GM12878 (cell line): ENCODE results near the gene ZNF281. TPM values are rescaled to one million over a fixed set of nuclear protein-coding genes. Genes with fewer than 3 reads are reported as not detected.

Experiments used
- ATAC-seq: fragments of 200-7000 bp; cut with Tn5 transposase; 3 replicates; pipeline ENCODE4 v1.9.1; 2020; ENCODE audit warnings: mild to moderate bottlenecking, moderate library complexity
- Bru-seq: library from RNA; stranded (reverse); fragments of 400-500 nt; gene quantifications from one replicate; lab custom pipeline; 2021; lab: Mats Ljungman, UMichigan
- BruChase-seq, 2 experiments: library from RNA; stranded (reverse); fragments of 400-500 nt; gene quantifications; one replicate each; lab custom pipeline; 2021; lab: Mats Ljungman, UMichigan
- BruUV-seq: library from RNA; stranded (reverse); fragments of 400-500 nt; replicated peaks from 2 replicates; lab custom pipeline; 2021; lab: Mats Ljungman, UMichigan
- CTCF ChIA-PET: fragments of 300-600 bp; sonication (Branson Sonifier 250); formaldehyde crosslinking; extraction: SDS; loops from one replicate; lab custom pipeline; 2021; ENCODE audit warnings: inconsistent platforms; lab: Yijun Ruan, JAX
- POLR2A ChIA-PET: fragments of 350-600 bp; formaldehyde crosslinking; extraction: SDS; loops from one replicate; lab custom pipeline; 2021; ENCODE audit warnings: inconsistent platforms; lab: Charles Lee
- RAD21 ChIA-PET: fragments of 300-600 bp; sonication (Branson Sonifier 250); formaldehyde crosslinking; loops from one replicate; lab custom pipeline; 2023; ENCODE audit warnings: antibody characterized with exemption; ENCODE audit not compliant: unreplicated experiment; lab: Charles Lee
- SMC1A ChIA-PET: fragments of 300-600 bp; sonication (Branson Sonifier 250); formaldehyde crosslinking; loops from one replicate; lab custom pipeline; 2023; ENCODE audit not compliant: unreplicated experiment, uncharacterized antibody; lab: Charles Lee
- DNase-seq: peaks from one replicate; pipeline ENCODE4 v3.0.0-alpha.2; 2011; ENCODE audit warnings: low read depth, low spot score
- FAIRE-seq: peaks from 3 replicates; lab custom pipeline; 2011; peaks lifted over from hg19 to GRCh38; lab: Jason Lieb, UNC
- H2AFZ ChIP-seq: 2 replicates; pipeline ENCODE4 v1.6.0; 2011; ENCODE audit warnings: low read depth, low read length, control low read depth; ENCODE audit not compliant: control insufficient read depth
- H3K27ac ChIP-seq: 2 replicates; pipeline ENCODE4 v1.5.1; 2011; ENCODE audit warnings: control low read depth; ENCODE audit not compliant: control insufficient read depth, insufficient read depth
- H3K27me3 ChIP-seq, 2 experiments: replicated peaks in 1 of 2; 2 replicates each; pipeline versions ENCODE4 v1.6.0 to v1.6.1; 2011; ENCODE audit warnings: low read length in 1 of 2; ENCODE audit not compliant: control insufficient read depth in 2 of 2, insufficient read depth in 2 of 2
- H3K36me3 ChIP-seq, 2 experiments: 2 replicates each; pipeline ENCODE4 v1.5.1; 2011; ENCODE audit warnings: low read length in 1 of 2; ENCODE audit not compliant: control insufficient read depth in 2 of 2, insufficient read depth in 2 of 2
- H3K4me1 ChIP-seq: 2 replicates; pipeline ENCODE4 v1.6.1; 2011; ENCODE audit warnings: mild to moderate bottlenecking, low read length, moderate library complexity, mixed read lengths; ENCODE audit not compliant: control insufficient read depth, insufficient read depth
- H3K4me2 ChIP-seq: 2 replicates; pipeline ENCODE4 v1.6.0; 2011; ENCODE audit warnings: control low read depth; ENCODE audit not compliant: control insufficient read depth, insufficient read depth
- H3K4me3 ChIP-seq: fragments of 200-600 bp; sonication (generic); 2 replicates; pipeline ENCODE4 v1.5.1; 2016
- H3K79me2 ChIP-seq: 2 replicates; pipeline ENCODE4 v1.6.0; 2011; ENCODE audit warnings: low read length; ENCODE audit not compliant: control insufficient read depth, insufficient read depth
- H3K9ac ChIP-seq: 2 replicates; pipeline ENCODE4 v1.8.0; 2011; ENCODE audit warnings: low read length, control low read depth, mixed read lengths; ENCODE audit not compliant: control insufficient read depth, insufficient read depth
- H3K9me3 ChIP-seq: replicated peaks from 3 replicates; pipeline ENCODE4 v1.5.1; 2011; ENCODE audit warnings: mild to moderate bottlenecking, low read length; ENCODE audit not compliant: control insufficient read depth, insufficient read depth
- H4K20me1 ChIP-seq: 2 replicates; pipeline ENCODE4 v1.6.0; 2011; ENCODE audit not compliant: control insufficient read depth, insufficient read depth
- DPF2 ChIP-seq: fragments of 450-650 bp; IDR thresholded peaks from 2 replicates; pipeline ENCODE4 v1.6.1; 2017; ENCODE audit warnings: mild to moderate bottlenecking
- IKZF1 ChIP-seq: fragments of 450-650 bp; conservative IDR thresholded peaks from 2 replicates; pipeline ENCODE4 v1.6.1; 2017; ENCODE audit warnings: antibody characterized with exemption, mild to moderate bottlenecking
- LARP7 ChIP-seq: fragments of 450-650 bp; IDR thresholded peaks from 2 replicates; pipeline ENCODE4 v1.6.1; 2017; ENCODE audit warnings: mild to moderate bottlenecking
- MLLT1 ChIP-seq: fragments of 450-650 bp; IDR thresholded peaks from 2 replicates; pipeline ENCODE4 v1.6.1; 2016; ENCODE audit warnings: mild to moderate bottlenecking
- NR2C2 ChIP-seq: IDR thresholded peaks from 2 replicates; pipeline ENCODE4 v1.6.1; 2011; ENCODE audit warnings: borderline replicate concordance, low read depth; ENCODE audit not compliant: control insufficient read depth, insufficient read length
- POLR2AphosphoS5 ChIP-seq: IDR thresholded peaks from 2 replicates; pipeline ENCODE4 v1.6.1; 2011; ENCODE audit warnings: mild to moderate bottlenecking, low read length, inconsistent platforms
- RBBP5 ChIP-seq: fragments of 200-600 bp; sonication (generic); conservative IDR thresholded peaks from 2 replicates; pipeline ENCODE4 v1.6.1; 2016
- RUNX3 ChIP-seq: IDR thresholded peaks from 2 replicates; pipeline ENCODE4 v1.6.1; 2012; ENCODE audit warnings: low read length, inconsistent platforms
- SIX5 ChIP-seq: IDR thresholded peaks from 2 replicates; pipeline ENCODE4 v1.6.1; 2011; ENCODE audit warnings: mild to moderate bottlenecking, low read depth, low read length, moderate library complexity; ENCODE audit not compliant: severe bottlenecking
- SKIL ChIP-seq: fragments of 450-650 bp; IDR thresholded peaks from 2 replicates; pipeline ENCODE4 v1.6.1; 2017; ENCODE audit warnings: mild to moderate bottlenecking, low read depth, inconsistent platforms; ENCODE audit not compliant: poor library complexity, severe bottlenecking
- SREBF2 ChIP-seq: IDR thresholded peaks from 2 replicates; pipeline ENCODE4 v1.6.1; 2012; ENCODE audit warnings: mild to moderate bottlenecking, low read length
- SRF ChIP-seq, 2 experiments: IDR thresholded peaks; 2 replicates each; pipeline ENCODE4 v1.6.1; 2011; ENCODE audit warnings: low read depth in 2 of 2, low read length in 2 of 2, mild to moderate bottlenecking in 1 of 2, moderate library complexity in 1 of 2
- ZBTB33 ChIP-seq: fragments of 450-650 bp; IDR thresholded peaks from 2 replicates; pipeline ENCODE4 v1.6.1; 2017; ENCODE audit warnings: mild to moderate bottlenecking
- WGBS: methylation state at CpG from one replicate; pipeline ENCODE4 v1.1.6; 2016; ENCODE audit warnings: low lambda C conversion rate; ENCODE audit not compliant: insufficient replicate concordance, insufficient coverage; ENCODE audit errors: missing lambda C conversion rate; 5-methylcytosine and 5-hydroxymethylcytosine counted together
- in situ Hi-C: fragments of 300-500 bp; cut with MboI; formaldehyde crosslinking; loops from 9 replicates; pipeline ENCODE4 v1.14.3; 2018; ENCODE audit warnings: mixed read lengths
- intact Hi-C: fragments of 100-400 bp; cut with micrococcal nuclease; formaldehyde crosslinking; loops from one replicate; pipeline ENCODE4 v1.14.2; 2022; ENCODE audit not compliant: unreplicated experiment
- long read RNA-seq, 2 experiments: library from polyadenylated mRNA; unstranded; transcript quantifications; one replicate each; pipeline ENCODE4 v2.0.0, GENCODE V29; 2019 to 2020
- polyA minus RNA-seq, 3 experiments: library from RNA; depleted of rRNA, polyadenylated mRNA; stranded (reverse); fragments of >200 nt; gene quantifications; 2 replicates each; pipeline ENCODE4 v1.2.3, GENCODE V29; 2011
- polyA plus RNA-seq, 11 experiments: library from polyadenylated mRNA; depleted of rRNA in 4 of 11; unstranded in 6 of 11; stranded (reverse) in 5 of 11; fragments of >200 nt; fragmentation: Nextera tagmentation in 4 of 11; fragmentation: Illumina TruSeq in 1 of 11; extraction: Ambion mirVana in 4 of 11; extraction: Trizol in 1 of 11; gene quantifications; 1 replicate in 1 of 11; 2 replicates in 10 of 11; pipeline versions ENCODE4 v1.2.1 to v1.2.3, GENCODE V29; 2011 to 2016; ENCODE audit warnings: inconsistent platforms in 2 of 11, missing spikeins in 2 of 11, low read depth in 1 of 11
- total RNA-seq, 4 experiments: library from RNA; depleted of rRNA in 3 of 4; stranded (reverse); fragments of >200 nt in 3 of 4; fragmentation: Illumina TruSeq in 1 of 4; extraction: Trizol in 1 of 4; gene quantifications; 2 replicates each; pipeline versions ENCODE4 v1.2.1 to v1.2.3, GENCODE V29; 2013 to 2021

The ZNF281 gene
- total RNA-seq (2013; cell fraction: nucleolus; rRNA removed), result 34.6 and 35.2 TPM in 2 replicates
- total RNA-seq (2014; rRNA removed), result 16.0 and 16.1 TPM in 2 replicates
- total RNA-seq (2014; rRNA removed; fragmentation: Illumina TruSeq; extraction: Trizol), result 15.2 and 15.9 TPM in 2 replicates
- 14.9 and 16.0 TPM in 2 replicates for total RNA-seq (2021)
- polyA plus RNA-seq (2011; ENCODE audit: low read depth), result 5.9 TPM
- 10.0 and 11.6 TPM in 2 replicates for polyA plus RNA-seq (2011; rRNA removed)
- polyA plus RNA-seq (2011; cell fraction: cytosol; rRNA removed), result 3.5 and 4.6 TPM in 2 replicates
- polyA plus RNA-seq (2011; cell fraction: nucleus; rRNA removed), result 7.7 and 8.7 TPM in 2 replicates
- 9.2 and 10.9 TPM in 2 replicates for polyA plus RNA-seq (2012)
- 14.9 and 17.7 TPM in 2 replicates for polyA plus RNA-seq (2014; fragmentation: Illumina TruSeq; extraction: Trizol)
- polyA plus RNA-seq (2014; fragmentation: Nextera tagmentation; extraction: Ambion mirVana), result 1 to 10 TPM; 8.3 to 9.4 TPM
- polyA plus RNA-seq (2014; rRNA removed), result 8.2 and 9.7 TPM in 2 replicates
- 10 to 100 TPM; 21.4 to 21.8 TPM for polyA plus RNA-seq (2016; fragmentation: Nextera tagmentation; extraction: Ambion mirVana)
- 12.0 and 16.1 TPM in 2 replicates for polyA minus RNA-seq (2011; rRNA and poly(A)+ RNA removed)
- polyA minus RNA-seq (2011; cell fraction: cytosol; rRNA and poly(A)+ RNA removed), result 5.3 and 6.3 TPM in 2 replicates
- 9.1 and 11.5 TPM in 2 replicates for polyA minus RNA-seq (2011; cell fraction: nucleus; rRNA and poly(A)+ RNA removed)
- Bru-seq, nascent RNA, result percentile 95 among the genes with signal in this experiment
- percentile 84 among the genes with signal in this experiment for BruChase-seq, experiment 1, labeled RNA remaining after a 6-hour chase
- BruChase-seq, experiment 2, labeled RNA remaining after a 2-hour chase, result percentile 97 among the genes with signal in this experiment
- long read RNA-seq, experiment 1, partial matches to known transcripts, result 4 of 4 reads
- long read RNA-seq, experiment 1, other reads (novel, unspliced or antisense), result 0 of 4 reads
- long read RNA-seq, experiment 2, partial matches to known transcripts, result 0 of 26 reads
- long read RNA-seq, experiment 2, other reads (novel, unspliced or antisense), result 26 of 26 reads

GRCh38 chr1:200409761-200410565, at the start of gene ZNF281:
TSS of gene ZNF281 (minus strand) at chr1:200410036. CDS start at chr1:200409705, 331 bp downstream.
- 1% methylated on average over 54 of the region's 54 CpGs for WGBS
- peaks cover 44% of the 10 kb centered on the region for H3K79me2 ChIP-seq
- ChIA-PET SMC1A (interaction anchor here (0.5 to 7.2 kb wide), 7 partner anchors 12 to 80 kb away, joined by 3 to 59 read pairs (median 4); no protein-coding TSS in a partner anchor), RAD21 (interaction anchor here (1.5 kb wide), 1 partner anchor 64 kb away, joined by 3 read pairs; no protein-coding TSS in a partner anchor), CTCF (interaction anchor here (1.3 to 2.4 kb wide), 2 partner anchors 28 to 68 kb away, joined by 3 to 7 read pairs; no protein-coding TSS in a partner anchor), POLR2A (interaction anchor here (0.5 to 1.0 kb wide), 3 partner anchors 65 to 177 kb away, joined by 3 to 6 read pairs (median 4); no protein-coding TSS in a partner anchor)
- peak within 1 kb of the TSS; percentile 98 for H2AFZ ChIP-seq
- intact Hi-C loops (loop anchor here (5.0 kb wide), 1 partner anchor 77 kb away; no protein-coding TSS in a partner anchor), in situ Hi-C loops (no loop called here)
- peak; percentile 85 for DNase-seq
- peaks cover 18% of the 10 kb centered on the region for H3K4me1 ChIP-seq
- no peaks in the 10 kb centered on the region; the same call in 2 of the 3 replicates for H3K9me3 ChIP-seq
- peak within 1 kb of the TSS; percentile 82 for H3K4me3 ChIP-seq
- no peaks in the 10 kb centered on the region for H4K20me1 ChIP-seq
- ATAC-seq, result peak; percentile 94
- no TSS peak for BruUV-seq
- H3K27ac ChIP-seq, result peak within 1 kb of the TSS; percentile 91
- peak within 1 kb of the TSS; percentile 94 for H3K9ac ChIP-seq
- no peaks in the 10 kb centered on the region for H3K27me3 ChIP-seq
- H3K36me3 ChIP-seq, result peaks cover 0 to 12% of the 10 kb centered on the region in 2 experiments; a peak in 2 of 4 replicates
- H3K4me2 ChIP-seq, result peak within 1 kb of the TSS; percentile 97
- FAIRE-seq, result no peak
- no peak for TF ChIP-seq SRF (IDR thresholded peaks at IDR 0.05; ENCODE audit: low read depth in 2 of 2, low read length in 2 of 2)
- peak; percentile 83; the same call in 1 of the 2 replicates for TF ChIP-seq DPF2
- TF ChIP-seq POLR2AphosphoS5, result peak; percentile 67
- no peak for TF ChIP-seq SKIL
- TF ChIP-seq ZBTB33, result no peak
- TF ChIP-seq LARP7, result peak; percentile 91
- no peak for TF ChIP-seq NR2C2
- peak; percentile 78 for TF ChIP-seq IKZF1
- no peak for TF ChIP-seq SREBF2
- TF ChIP-seq SIX5, result peak; percentile 16
- peak; percentile 43 for TF ChIP-seq RUNX3
- TF ChIP-seq RBBP5, result 0 out of 2 replicates have a peak, but pooled peaks have one; percentile 30
- peak; percentile 54; the same call in 1 of the 2 replicates for TF ChIP-seq MLLT1
